Keratinocyte (primary cell): ENCODE measurements around the gene TFEC. TPM values are rescaled to one million over a fixed set of nuclear protein-coding genes. Genes with fewer than 3 reads are reported as not detected.

Source experiments
- DNase-seq: peaks from one replicate; pipeline ENCODE4 v3.0.0-alpha.2; 2011; ENCODE audit warnings: low read depth, missing footprints, low spot score
- FAIRE-seq: peaks from 2 replicates; lab custom pipeline; 2011; peaks lifted over from hg19 to GRCh38; lab: Jason Lieb, UNC
- H2AFZ ChIP-seq: 2 replicates; pipeline ENCODE4 v1.6.0; 2012; ENCODE audit warnings: low read length, control low read depth, inconsistent platforms; ENCODE audit not compliant: control insufficient read depth
- H3K27ac ChIP-seq: 2 replicates; pipeline ENCODE4 v1.5.1; 2011; ENCODE audit warnings: low read length; ENCODE audit not compliant: control insufficient read depth, insufficient read depth
- H3K27me3 ChIP-seq: 3 replicates; pipeline ENCODE4 v1.6.0; 2011; ENCODE audit warnings: low read length; ENCODE audit not compliant: control insufficient read depth, insufficient read depth; ENCODE audit errors: extremely low read depth
- H3K36me3 ChIP-seq, 2 experiments: 2 replicates in 1 of 2; 3 replicates in 1 of 2; pipeline ENCODE4 v1.5.1; 2011; ENCODE audit warnings: low read length in 2 of 2, mild to moderate bottlenecking in 1 of 2; ENCODE audit not compliant: control insufficient read depth in 2 of 2, insufficient read depth in 2 of 2; ENCODE audit errors: extremely low read depth in 1 of 2
- H3K4me1 ChIP-seq: 3 replicates; pipeline ENCODE4 v1.5.1; 2011; ENCODE audit warnings: low read length; ENCODE audit not compliant: control insufficient read depth, insufficient read depth; ENCODE audit errors: extremely low read depth
- H3K4me2 ChIP-seq: 3 replicates; pipeline ENCODE4 v1.6.0; 2011; ENCODE audit warnings: low read depth, low read length; ENCODE audit not compliant: control insufficient read depth, insufficient read depth; ENCODE audit errors: extremely low read depth
- H3K4me3 ChIP-seq, 3 experiments: fragments of 200-600 bp in 1 of 3; sonication (generic) in 1 of 3; 2 replicates in 2 of 3; 3 replicates in 1 of 3; pipeline ENCODE4 v1.5.1; 2011 to 2016; ENCODE audit warnings: low read length in 3 of 3, mild to moderate bottlenecking in 3 of 3, control low read depth in 2 of 3, inconsistent platforms in 1 of 3, low read depth in 1 of 3, mixed read lengths in 1 of 3, mixed run types in 1 of 3, moderate library complexity in 1 of 3; ENCODE audit not compliant: control insufficient read depth in 2 of 3, insufficient read depth in 2 of 3; ENCODE audit errors: extremely low read depth in 1 of 3
- H3K79me2 ChIP-seq: 2 replicates; pipeline ENCODE4 v1.6.0; 2012; ENCODE audit warnings: low read length; ENCODE audit not compliant: control insufficient read depth, insufficient read depth
- H3K9ac ChIP-seq: 3 replicates; pipeline ENCODE4 v1.6.0; 2011; ENCODE audit warnings: low read length; ENCODE audit not compliant: control insufficient read depth, insufficient read depth; ENCODE audit errors: extremely low read depth
- H3K9me1 ChIP-seq: 3 replicates; pipeline ENCODE4 v1.6.0; 2011; ENCODE audit warnings: low read length; ENCODE audit not compliant: control insufficient read depth, insufficient read depth; ENCODE audit errors: extremely low read depth
- H3K9me3 ChIP-seq: 2 replicates; pipeline ENCODE4 v1.5.1; 2012; ENCODE audit warnings: low read depth, low read length; ENCODE audit not compliant: control insufficient read depth
- H4K20me1 ChIP-seq: 3 replicates; pipeline ENCODE4 v1.6.0; 2011; ENCODE audit warnings: low read length; ENCODE audit not compliant: control insufficient read depth, insufficient read depth; ENCODE audit errors: extremely low read depth
- EZH2 ChIP-seq: IDR thresholded peaks from one replicate; pipeline ENCODE4 v1.6.1; 2012; ENCODE audit warnings: inconsistent platforms, mild to moderate bottlenecking, low read length, moderate library complexity
- dilution Hi-C: fragments of 300-500 bp; cut with MboI; formaldehyde crosslinking; loops from one replicate; pipeline ENCODE4 v1.7.0; 2020; ENCODE audit warnings: low sequenced_read_pairs; ENCODE audit not compliant: extremely low pct_ligation_motif_present
- polyA plus RNA-seq, 5 experiments: library from polyadenylated mRNA; depleted of rRNA in 3 of 5; stranded (reverse) in 3 of 5; stranded (forward) in 1 of 5; unstranded in 1 of 5; fragments of >200 nt; gene quantifications; 1 replicate in 1 of 5; 2 replicates in 3 of 5; 3 replicates in 1 of 5; pipeline versions ENCODE4 v1.2.1 to v1.2.3, GENCODE V29; 2011 to 2012; ENCODE audit warnings: missing spikeins in 2 of 5, low read depth in 1 of 5, low replicate concordance in 1 of 5
- TF ChIP-seq, protein P1 (sequence below), 3 experiments: IDR thresholded peaks in 1 of 3; conservative IDR thresholded peaks in 1 of 3; optimal IDR thresholded peaks in 1 of 3; 2 replicates in 2 of 3; 3 replicates in 1 of 3; pipeline versions ENCODE3 to v1.5.1; 2011; ENCODE audit warnings: low read length in 3 of 3, mild to moderate bottlenecking in 3 of 3, moderate library complexity in 2 of 3, control low read depth in 1 of 3, inconsistent platforms in 1 of 3; ENCODE audit not compliant: insufficient read depth in 2 of 3; ENCODE audit errors: extremely low read depth in 1 of 3

Gene TFEC
- polyA plus RNA-seq, 1 donor (not counting 4 experiments of a cell fraction or from before 2014, with no cell fraction given) = 0.08 TPM

DNA sequence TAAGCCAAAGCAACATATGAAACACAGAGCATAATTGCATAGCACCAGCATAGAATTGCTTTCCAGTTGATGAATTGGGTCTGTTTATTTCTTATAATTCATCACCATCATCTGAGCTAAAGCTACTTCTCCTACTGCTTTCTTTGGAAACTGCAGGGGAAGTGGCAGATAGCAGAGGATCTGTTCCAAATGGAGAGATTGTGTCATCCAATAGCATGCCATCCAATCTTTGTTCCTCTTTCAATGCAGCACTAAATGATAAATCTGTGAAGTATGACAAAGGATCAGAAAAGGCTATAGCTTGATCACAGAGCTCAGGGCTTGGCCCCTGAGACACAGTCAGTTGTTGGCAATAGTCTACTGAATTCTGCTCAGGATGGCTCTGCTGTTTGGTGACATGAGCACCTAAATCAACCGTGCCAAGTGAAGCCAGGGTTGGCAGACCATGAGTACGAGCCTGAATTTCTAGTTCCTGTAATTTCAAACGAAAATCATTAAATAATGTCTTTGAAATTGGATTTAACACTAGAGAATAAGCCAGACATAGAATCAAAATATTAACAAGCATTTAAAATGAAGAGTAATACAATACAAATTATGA, 90.0 kb downstream of the TFEC start:
- no peaks in the 10 kb centered on the region for H3K9me1 ChIP-seq
- H3K4me1 ChIP-seq = no peaks in the 10 kb centered on the region
- H3K36me3 ChIP-seq = no peaks in the 10 kb centered on the region
- no peak for DNase-seq
- no peaks in the 10 kb centered on the region for H3K9me3 ChIP-seq
- H3K27ac ChIP-seq = no peak overlapping the region
- no peak overlapping the region for H3K4me3 ChIP-seq
- TF ChIP-seq EZH2 = no peak
- TF ChIP-seq, protein P1, sequence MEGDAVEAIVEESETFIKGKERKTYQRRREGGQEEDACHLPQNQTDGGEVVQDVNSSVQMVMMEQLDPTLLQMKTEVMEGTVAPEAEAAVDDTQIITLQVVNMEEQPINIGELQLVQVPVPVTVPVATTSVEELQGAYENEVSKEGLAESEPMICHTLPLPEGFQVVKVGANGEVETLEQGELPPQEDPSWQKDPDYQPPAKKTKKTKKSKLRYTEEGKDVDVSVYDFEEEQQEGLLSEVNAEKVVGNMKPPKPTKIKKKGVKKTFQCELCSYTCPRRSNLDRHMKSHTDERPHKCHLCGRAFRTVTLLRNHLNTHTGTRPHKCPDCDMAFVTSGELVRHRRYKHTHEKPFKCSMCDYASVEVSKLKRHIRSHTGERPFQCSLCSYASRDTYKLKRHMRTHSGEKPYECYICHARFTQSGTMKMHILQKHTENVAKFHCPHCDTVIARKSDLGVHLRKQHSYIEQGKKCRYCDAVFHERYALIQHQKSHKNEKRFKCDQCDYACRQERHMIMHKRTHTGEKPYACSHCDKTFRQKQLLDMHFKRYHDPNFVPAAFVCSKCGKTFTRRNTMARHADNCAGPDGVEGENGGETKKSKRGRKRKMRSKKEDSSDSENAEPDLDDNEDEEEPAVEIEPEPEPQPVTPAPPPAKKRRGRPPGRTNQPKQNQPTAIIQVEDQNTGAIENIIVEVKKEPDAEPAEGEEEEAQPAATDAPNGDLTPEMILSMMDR (optimal IDR thresholded peaks at IDR 0.05 in 1 of 3, IDR thresholded peaks at IDR 0.05 in 1 of 3, conservative IDR thresholded peaks at IDR 0.05 in 1 of 3; ENCODE audit: extremely low read depth in 1 of 3, insufficient read depth in 2 of 3, low read length in 3 of 3) = no peak
- H3K9ac ChIP-seq = no peak overlapping the region
- H2AFZ ChIP-seq = no peak overlapping the region
- dilution Hi-C loops = no loop called here
- H3K4me2 ChIP-seq = no peak overlapping the region
- FAIRE-seq = no peak
- H4K20me1 ChIP-seq = no peaks in the 10 kb centered on the region
- no peaks in the 10 kb centered on the region for H3K79me2 ChIP-seq
- H3K27me3 ChIP-seq = no peaks in the 10 kb centered on the region

DNA sequence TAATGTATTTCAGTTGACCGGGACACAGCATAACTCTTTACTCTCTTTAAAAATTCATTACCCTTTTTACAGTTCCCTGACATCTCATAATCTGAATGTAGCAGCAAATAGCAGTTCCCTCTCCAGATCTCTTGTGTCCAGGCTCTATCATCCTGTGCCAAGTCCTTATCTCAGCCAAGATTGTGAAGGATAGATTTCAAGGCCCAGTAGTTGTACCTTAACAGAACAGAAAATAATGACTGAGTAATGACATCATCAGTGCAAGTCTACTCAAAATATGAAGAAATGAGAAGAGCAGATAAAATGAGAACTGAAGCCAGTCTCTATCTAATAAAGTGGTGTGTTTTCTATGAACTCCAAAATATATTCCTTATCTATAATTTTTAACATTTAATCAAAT, 92.6 kb downstream of the TFEC start:
- FAIRE-seq (no peak), DNase-seq (no peak)
- Histone ChIP-seq H3K27me3 (no peaks in the 10 kb centered on the region), H3K4me3 (no peak overlapping the region), H2AFZ (no peak overlapping the region), H3K9ac (no peak overlapping the region), H3K9me3 (no peaks in the 10 kb centered on the region), H4K20me1 (no peaks in the 10 kb centered on the region), H3K79me2 (no peaks in the 10 kb centered on the region), H3K9me1 (no peaks in the 10 kb centered on the region), H3K27ac (no peak overlapping the region), H3K36me3 (no peaks in the 10 kb centered on the region), H3K4me2 (no peak overlapping the region), H3K4me1 (no peaks in the 10 kb centered on the region)
- TF ChIP-seq EZH2 = no peak
- TF ChIP-seq, protein P1 (optimal IDR thresholded peaks at IDR 0.05 in 1 of 3, IDR thresholded peaks at IDR 0.05 in 1 of 3, conservative IDR thresholded peaks at IDR 0.05 in 1 of 3; ENCODE audit: extremely low read depth in 1 of 3, insufficient read depth in 2 of 3, low read length in 3 of 3) = no peak
- dilution Hi-C loops = no loop called here
